K562 (cell line): ENCODE results near the gene TNPO3.

Source experiments
- CBX3 ChIP-seq, 2 experiments: IDR thresholded peaks; 1 replicate in 1 of 2; 2 replicates in 1 of 2; pipeline ENCODE4 v1.6.1; 2012; ENCODE audit warnings: inconsistent platforms in 2 of 2, low read length in 2 of 2, borderline replicate concordance in 1 of 2, control low read depth in 1 of 2
- FOXJ3 ChIP-seq: sonication (generic); formaldehyde crosslinking; IDR thresholded peaks from 2 replicates; pipeline ENCODE4 v1.4.0; 2020; ENCODE audit warnings: mild to moderate bottlenecking, missing genetic modification reagents
- KDM5B ChIP-seq: fragments of 200-600 bp; sonication (generic); IDR thresholded peaks from 2 replicates; pipeline ENCODE4 v1.6.1; 2012; ENCODE audit warnings: low read depth, mild to moderate bottlenecking, moderate library complexity, low read length, control low read depth, inconsistent platforms; ENCODE audit not compliant: insufficient replicate concordance
- POLR2AphosphoS5 ChIP-seq: IDR thresholded peaks from 2 replicates; pipeline ENCODE4 v1.6.1; 2011; ENCODE audit warnings: mild to moderate bottlenecking, low read depth, low read length, moderate library complexity; ENCODE audit not compliant: control insufficient read depth, insufficient read depth
- SP2 ChIP-seq: IDR thresholded peaks from 2 replicates; pipeline ENCODE4 v1.6.1; 2011; ENCODE audit warnings: mild to moderate bottlenecking, low read depth, low read length, moderate library complexity; ENCODE audit not compliant: poor library complexity, severe bottlenecking; ENCODE audit errors: extremely low read depth
- ZNF212 ChIP-seq: fragments of 450-650 bp; formaldehyde crosslinking; IDR thresholded peaks from 2 replicates; pipeline ENCODE4 v1.4.0; 2020; ENCODE audit warnings: mild to moderate bottlenecking
- TF ChIP-seq, protein P1 (sequence below): fragments of 250-450 bp; sonication (Bioruptor Pico); IDR thresholded peaks from 2 replicates; pipeline ENCODE4 v1.5.0; 2020; ENCODE audit warnings: mild to moderate bottlenecking, borderline replicate concordance
- TF ChIP-seq, protein P2 (sequence below), 3 experiments: IDR thresholded peaks in 2 of 3; conservative IDR thresholded peaks in 1 of 3; 2 replicates each; pipeline ENCODE4 v1.5.1; 2011 to 2012; ENCODE audit warnings: low read length in 3 of 3, mild to moderate bottlenecking in 3 of 3, control low read depth in 2 of 3, improper control_type of control experiment in 1 of 3, inconsistent platforms in 1 of 3, low read depth in 1 of 3, mixed read lengths in 1 of 3, moderate library complexity in 1 of 3; ENCODE audit not compliant: insufficient read depth in 2 of 3
- TF ChIP-seq, protein P3 (sequence below), 2 experiments: IDR thresholded peaks in 1 of 2; conservative IDR thresholded peaks in 1 of 2; 2 replicates each; pipeline ENCODE4 v1.6.1; 2016; ENCODE audit warnings: low read depth in 2 of 2, mild to moderate bottlenecking in 1 of 2, missing compliant biosample characterization in 1 of 2, missing genetic modification characterization in 1 of 2, moderate library complexity in 1 of 2
- TF ChIP-seq, protein P4 (sequence below): fragments of 250-450 bp; sonication (Bioruptor Pico); IDR thresholded peaks from 2 replicates; pipeline ENCODE4 v1.4.0; 2020; ENCODE audit warnings: mild to moderate bottlenecking, moderate library complexity
- TF ChIP-seq, protein P5 (sequence below): fragments of 250-450 bp; sonication (Bioruptor Pico); IDR thresholded peaks from 2 replicates; pipeline ENCODE4 v1.6.1; 2021; ENCODE audit warnings: mild to moderate bottlenecking
- TF ChIP-seq, protein P6 (sequence below): sonication (generic); formaldehyde crosslinking; IDR thresholded peaks from 2 replicates; pipeline ENCODE4 v1.5.0; 2020; ENCODE audit warnings: missing genetic modification reagents

DNA sequence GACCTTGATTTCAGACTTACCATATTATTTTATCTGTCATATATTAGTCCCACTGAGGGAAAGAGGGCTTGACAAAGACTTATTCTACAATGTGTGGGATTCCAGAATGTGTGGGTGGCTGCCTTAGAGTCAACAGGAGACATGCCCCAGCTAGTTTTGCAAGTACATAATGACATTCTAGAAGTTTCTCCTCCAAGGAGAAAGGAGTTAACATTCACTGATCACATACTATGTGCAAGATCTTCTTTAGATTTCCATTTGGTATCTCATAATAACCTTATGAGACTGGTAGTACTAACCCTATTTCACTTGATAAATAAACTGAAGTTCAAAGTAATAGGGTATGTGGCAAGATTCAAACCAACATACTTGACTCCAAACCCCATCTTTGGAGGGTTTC is 92.0 kb downstream of the TNPO3 start:
- TF ChIP-seq FOXJ3 (CRISPR knock-in tag) (no peak), KDM5B (no peak), CBX3 (IDR thresholded peaks at IDR 0.05; ENCODE audit: borderline replicate concordance in 1 of 2, low read length in 2 of 2) (no peak), POLR2AphosphoS5 (no peak), ZNF212 (no peak), SP2 (no peak)
- TF ChIP-seq, protein P1, sequence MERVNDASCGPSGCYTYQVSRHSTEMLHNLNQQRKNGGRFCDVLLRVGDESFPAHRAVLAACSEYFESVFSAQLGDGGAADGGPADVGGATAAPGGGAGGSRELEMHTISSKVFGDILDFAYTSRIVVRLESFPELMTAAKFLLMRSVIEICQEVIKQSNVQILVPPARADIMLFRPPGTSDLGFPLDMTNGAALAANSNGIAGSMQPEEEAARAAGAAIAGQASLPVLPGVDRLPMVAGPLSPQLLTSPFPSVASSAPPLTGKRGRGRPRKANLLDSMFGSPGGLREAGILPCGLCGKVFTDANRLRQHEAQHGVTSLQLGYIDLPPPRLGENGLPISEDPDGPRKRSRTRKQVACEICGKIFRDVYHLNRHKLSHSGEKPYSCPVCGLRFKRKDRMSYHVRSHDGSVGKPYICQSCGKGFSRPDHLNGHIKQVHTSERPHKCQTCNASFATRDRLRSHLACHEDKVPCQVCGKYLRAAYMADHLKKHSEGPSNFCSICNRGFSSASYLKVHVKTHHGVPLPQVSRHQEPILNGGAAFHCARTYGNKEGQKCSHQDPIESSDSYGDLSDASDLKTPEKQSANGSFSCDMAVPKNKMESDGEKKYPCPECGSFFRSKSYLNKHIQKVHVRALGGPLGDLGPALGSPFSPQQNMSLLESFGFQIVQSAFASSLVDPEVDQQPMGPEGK (CRISPR knock-in tag) = no peak
- TF ChIP-seq, protein P2, sequence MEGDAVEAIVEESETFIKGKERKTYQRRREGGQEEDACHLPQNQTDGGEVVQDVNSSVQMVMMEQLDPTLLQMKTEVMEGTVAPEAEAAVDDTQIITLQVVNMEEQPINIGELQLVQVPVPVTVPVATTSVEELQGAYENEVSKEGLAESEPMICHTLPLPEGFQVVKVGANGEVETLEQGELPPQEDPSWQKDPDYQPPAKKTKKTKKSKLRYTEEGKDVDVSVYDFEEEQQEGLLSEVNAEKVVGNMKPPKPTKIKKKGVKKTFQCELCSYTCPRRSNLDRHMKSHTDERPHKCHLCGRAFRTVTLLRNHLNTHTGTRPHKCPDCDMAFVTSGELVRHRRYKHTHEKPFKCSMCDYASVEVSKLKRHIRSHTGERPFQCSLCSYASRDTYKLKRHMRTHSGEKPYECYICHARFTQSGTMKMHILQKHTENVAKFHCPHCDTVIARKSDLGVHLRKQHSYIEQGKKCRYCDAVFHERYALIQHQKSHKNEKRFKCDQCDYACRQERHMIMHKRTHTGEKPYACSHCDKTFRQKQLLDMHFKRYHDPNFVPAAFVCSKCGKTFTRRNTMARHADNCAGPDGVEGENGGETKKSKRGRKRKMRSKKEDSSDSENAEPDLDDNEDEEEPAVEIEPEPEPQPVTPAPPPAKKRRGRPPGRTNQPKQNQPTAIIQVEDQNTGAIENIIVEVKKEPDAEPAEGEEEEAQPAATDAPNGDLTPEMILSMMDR (IDR thresholded peaks at IDR 0.05 in 2 of 3, conservative IDR thresholded peaks at IDR 0.05 in 1 of 3; ENCODE audit: insufficient read depth in 2 of 3, low read depth in 1 of 3, low read length in 3 of 3) = no peak
- TF ChIP-seq, protein P3, sequence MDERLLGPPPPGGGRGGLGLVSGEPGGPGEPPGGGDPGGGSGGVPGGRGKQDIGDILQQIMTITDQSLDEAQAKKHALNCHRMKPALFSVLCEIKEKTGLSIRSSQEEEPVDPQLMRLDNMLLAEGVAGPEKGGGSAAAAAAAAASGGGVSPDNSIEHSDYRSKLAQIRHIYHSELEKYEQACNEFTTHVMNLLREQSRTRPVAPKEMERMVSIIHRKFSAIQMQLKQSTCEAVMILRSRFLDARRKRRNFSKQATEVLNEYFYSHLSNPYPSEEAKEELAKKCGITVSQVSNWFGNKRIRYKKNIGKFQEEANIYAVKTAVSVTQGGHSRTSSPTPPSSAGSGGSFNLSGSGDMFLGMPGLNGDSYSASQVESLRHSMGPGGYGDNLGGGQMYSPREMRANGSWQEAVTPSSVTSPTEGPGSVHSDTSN (CRISPR knock-in tag; IDR thresholded peaks at IDR 0.05; ENCODE audit: low read depth) = no peak
- TF ChIP-seq, protein P3 (tag; conservative IDR thresholded peaks at IDR 0.05; ENCODE audit: low read depth) = no peak
- TF ChIP-seq, protein P4, sequence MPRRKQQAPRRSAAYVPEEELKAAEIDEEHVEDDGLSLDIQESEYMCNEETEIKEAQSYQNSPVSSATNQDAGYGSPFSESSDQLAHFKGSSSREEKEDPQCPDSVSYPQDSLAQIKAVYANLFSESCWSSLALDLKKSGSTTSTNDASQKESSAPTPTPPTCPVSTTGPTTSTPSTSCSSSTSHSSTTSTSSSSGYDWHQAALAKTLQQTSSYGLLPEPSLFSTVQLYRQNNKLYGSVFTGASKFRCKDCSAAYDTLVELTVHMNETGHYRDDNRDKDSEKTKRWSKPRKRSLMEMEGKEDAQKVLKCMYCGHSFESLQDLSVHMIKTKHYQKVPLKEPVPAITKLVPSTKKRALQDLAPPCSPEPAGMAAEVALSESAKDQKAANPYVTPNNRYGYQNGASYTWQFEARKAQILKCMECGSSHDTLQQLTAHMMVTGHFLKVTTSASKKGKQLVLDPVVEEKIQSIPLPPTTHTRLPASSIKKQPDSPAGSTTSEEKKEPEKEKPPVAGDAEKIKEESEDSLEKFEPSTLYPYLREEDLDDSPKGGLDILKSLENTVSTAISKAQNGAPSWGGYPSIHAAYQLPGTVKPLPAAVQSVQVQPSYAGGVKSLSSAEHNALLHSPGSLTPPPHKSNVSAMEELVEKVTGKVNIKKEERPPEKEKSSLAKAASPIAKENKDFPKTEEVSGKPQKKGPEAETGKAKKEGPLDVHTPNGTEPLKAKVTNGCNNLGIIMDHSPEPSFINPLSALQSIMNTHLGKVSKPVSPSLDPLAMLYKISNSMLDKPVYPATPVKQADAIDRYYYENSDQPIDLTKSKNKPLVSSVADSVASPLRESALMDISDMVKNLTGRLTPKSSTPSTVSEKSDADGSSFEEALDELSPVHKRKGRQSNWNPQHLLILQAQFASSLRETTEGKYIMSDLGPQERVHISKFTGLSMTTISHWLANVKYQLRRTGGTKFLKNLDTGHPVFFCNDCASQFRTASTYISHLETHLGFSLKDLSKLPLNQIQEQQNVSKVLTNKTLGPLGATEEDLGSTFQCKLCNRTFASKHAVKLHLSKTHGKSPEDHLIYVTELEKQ = no peak
- TF ChIP-seq, protein P5, sequence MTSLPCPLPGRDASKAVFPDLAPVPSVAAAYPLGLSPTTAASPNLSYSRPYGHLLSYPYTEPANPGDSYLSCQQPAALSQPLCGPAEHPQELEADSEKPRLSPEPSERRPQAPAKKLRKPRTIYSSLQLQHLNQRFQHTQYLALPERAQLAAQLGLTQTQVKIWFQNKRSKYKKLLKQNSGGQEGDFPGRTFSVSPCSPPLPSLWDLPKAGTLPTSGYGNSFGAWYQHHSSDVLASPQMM (CRISPR knock-in tag) = no peak
- TF ChIP-seq, protein P6, sequence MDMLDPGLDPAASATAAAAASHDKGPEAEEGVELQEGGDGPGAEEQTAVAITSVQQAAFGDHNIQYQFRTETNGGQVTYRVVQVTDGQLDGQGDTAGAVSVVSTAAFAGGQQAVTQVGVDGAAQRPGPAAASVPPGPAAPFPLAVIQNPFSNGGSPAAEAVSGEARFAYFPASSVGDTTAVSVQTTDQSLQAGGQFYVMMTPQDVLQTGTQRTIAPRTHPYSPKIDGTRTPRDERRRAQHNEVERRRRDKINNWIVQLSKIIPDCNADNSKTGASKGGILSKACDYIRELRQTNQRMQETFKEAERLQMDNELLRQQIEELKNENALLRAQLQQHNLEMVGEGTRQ (CRISPR knock-in tag) = no peak
